Testis (tissue), 2 donors: ENCODE data around the gene ARR3.

Source experiments
- CTCF ChIP-seq, 3 experiments: fragments of 450-650 bp in 2 of 3; fragments of 200-600 bp in 1 of 3; sonication (generic) in 1 of 3; IDR thresholded peaks; one replicate each; pipeline ENCODE4 v1.5.1; 2016 to 2019; ENCODE audit warnings: antibody characterized with exemption in 3 of 3, mild to moderate bottlenecking in 2 of 3, moderate library complexity in 1 of 3
- POLR2A ChIP-seq: fragments of 450-650 bp; IDR thresholded peaks from one replicate; pipeline ENCODE4 v1.6.1; 2017; ENCODE audit warnings: antibody characterized with exemption, mild to moderate bottlenecking, moderate library complexity

GRCh38 chrX:70289168-70289792 is 21.1 kb downstream of the ARR3 start:
- TF ChIP-seq POLR2A (no peak), CTCF (IDR thresholded peaks at IDR 0.05) (no peak)
